ENCODE results near the gene NFIL3. TPM values are rescaled to one million over a fixed set of nuclear protein-coding genes. Genes with fewer than 3 reads are reported as not detected.

The NFIL3 gene
- total RNA-seq, 4 donors from 2014 or later: 16.6 to 116 (median 27.9) TPM

DNA sequence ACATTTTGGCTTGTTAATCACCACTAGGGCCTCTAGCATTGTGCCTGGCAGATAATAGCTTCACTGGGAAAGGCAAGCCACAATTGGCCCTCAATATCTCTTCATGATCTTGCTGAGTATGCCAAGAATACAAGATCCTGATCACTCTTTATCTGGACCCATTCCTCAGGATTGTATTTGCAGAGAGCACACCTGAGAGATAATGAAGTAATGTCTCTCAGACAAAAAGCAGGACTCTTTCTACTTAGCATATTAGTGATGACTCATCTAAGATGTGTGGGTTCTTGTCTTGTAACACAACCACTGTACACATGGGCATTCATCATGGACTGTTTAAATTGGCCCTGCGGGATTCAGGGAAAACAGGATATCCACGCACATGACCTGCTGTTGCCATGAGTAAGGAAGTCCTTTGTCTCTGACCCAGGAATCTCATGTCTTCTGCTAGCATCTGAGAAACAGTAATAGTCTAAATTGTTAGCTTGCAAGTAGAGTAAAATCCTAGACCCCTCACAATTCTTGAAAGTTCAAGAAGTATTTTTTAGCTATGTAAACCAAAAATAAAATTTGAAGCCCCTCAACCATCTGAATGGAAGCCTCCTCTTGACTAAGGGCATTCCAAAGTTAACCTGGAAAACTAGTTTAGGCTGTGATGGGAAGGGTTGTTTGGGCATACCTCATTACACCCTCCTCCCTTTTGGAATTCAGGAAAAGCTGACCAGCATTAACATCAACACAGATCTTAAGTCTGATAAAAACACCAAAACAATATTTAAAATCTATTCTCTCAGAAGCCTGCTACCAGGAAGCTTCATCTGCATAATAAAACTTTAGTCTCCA is 28.0 kb upstream of the NFIL3 start:
- WGBS: 94% methylated on average over 2 of the region's 2 CpGs
- intact Hi-C loops (cut with DNase I): no loop called here
- peaks cover 0 to 9% (median 0%) of the 10 kb centered on the region in 4 donors for H3K9me3 ChIP-seq

DNA sequence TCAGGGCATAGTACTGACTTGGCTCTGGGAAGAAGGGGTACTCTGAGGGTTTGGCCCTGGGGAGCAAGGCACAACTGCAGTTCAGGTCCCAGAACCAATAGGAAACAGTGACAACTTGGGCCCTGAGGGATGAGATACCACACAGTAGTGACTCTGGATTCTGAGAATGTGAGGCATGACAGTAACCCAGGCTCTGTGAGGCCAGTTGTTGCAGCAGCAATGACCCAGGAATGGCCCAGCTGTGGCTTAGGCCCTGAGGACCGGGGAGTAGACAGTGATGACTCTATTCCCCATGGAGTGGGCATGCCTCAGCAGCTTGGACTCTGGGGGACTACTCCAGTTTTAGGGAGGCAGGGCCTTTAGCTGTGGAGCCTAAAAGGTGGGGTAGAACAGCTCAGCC is 21.5 kb upstream of the NFIL3 start:
- WGBS: 100% methylated on average over 1 of the region's 1 CpG
- Histone ChIP-seq H3K4me1 (no peaks in the 10 kb centered on the region), H3K9me3 (peaks cover 0 to 24% (median 8%) of the 10 kb centered on the region in 4 donors), H3K27me3 (peaks cover 0 to 4% (median 0%) of the 10 kb centered on the region in 4 donors), H3K27ac (replicated peaks in 1 of 4) (no peak overlapping the region), H3K4me3 (no peak overlapping the region), H3K36me3 (no peaks in the 10 kb centered on the region)
- TF ChIP-seq EP300 (IDR thresholded peaks at IDR 0.05) (no peak), POLR2AphosphoS5 (IDR thresholded peaks at IDR 0.05) (no peak), POLR2A (IDR thresholded peaks at IDR 0.05; ENCODE audit: low read depth) (no peak)
- TF ChIP-seq, protein P1, sequence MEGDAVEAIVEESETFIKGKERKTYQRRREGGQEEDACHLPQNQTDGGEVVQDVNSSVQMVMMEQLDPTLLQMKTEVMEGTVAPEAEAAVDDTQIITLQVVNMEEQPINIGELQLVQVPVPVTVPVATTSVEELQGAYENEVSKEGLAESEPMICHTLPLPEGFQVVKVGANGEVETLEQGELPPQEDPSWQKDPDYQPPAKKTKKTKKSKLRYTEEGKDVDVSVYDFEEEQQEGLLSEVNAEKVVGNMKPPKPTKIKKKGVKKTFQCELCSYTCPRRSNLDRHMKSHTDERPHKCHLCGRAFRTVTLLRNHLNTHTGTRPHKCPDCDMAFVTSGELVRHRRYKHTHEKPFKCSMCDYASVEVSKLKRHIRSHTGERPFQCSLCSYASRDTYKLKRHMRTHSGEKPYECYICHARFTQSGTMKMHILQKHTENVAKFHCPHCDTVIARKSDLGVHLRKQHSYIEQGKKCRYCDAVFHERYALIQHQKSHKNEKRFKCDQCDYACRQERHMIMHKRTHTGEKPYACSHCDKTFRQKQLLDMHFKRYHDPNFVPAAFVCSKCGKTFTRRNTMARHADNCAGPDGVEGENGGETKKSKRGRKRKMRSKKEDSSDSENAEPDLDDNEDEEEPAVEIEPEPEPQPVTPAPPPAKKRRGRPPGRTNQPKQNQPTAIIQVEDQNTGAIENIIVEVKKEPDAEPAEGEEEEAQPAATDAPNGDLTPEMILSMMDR (IDR thresholded peaks at IDR 0.05): no peak
- no peak for DNase-seq (ENCODE audit: extremely low spot score)
- intact Hi-C loops (cut with DNase I): loop anchor here (5.0 kb wide), 1 partner anchor 413 kb away; no protein-coding TSS in a partner anchor

More for the DNA sequence above, 28.0 kb upstream of the NFIL3 start:
- no peaks in the 10 kb centered on the region for H3K4me1 ChIP-seq
- TF ChIP-seq EP300 (IDR thresholded peaks at IDR 0.05): no peak
- H3K27ac ChIP-seq (replicated peaks in 1 of 4): no peak overlapping the region
- no peaks in the 10 kb centered on the region for H3K36me3 ChIP-seq
- peaks cover 0 to 3% (median 0%) of the 10 kb centered on the region in 4 donors for H3K27me3 ChIP-seq
- DNase-seq (ENCODE audit: extremely low spot score): no peak
- no peak overlapping the region for H3K4me3 ChIP-seq

DNA sequence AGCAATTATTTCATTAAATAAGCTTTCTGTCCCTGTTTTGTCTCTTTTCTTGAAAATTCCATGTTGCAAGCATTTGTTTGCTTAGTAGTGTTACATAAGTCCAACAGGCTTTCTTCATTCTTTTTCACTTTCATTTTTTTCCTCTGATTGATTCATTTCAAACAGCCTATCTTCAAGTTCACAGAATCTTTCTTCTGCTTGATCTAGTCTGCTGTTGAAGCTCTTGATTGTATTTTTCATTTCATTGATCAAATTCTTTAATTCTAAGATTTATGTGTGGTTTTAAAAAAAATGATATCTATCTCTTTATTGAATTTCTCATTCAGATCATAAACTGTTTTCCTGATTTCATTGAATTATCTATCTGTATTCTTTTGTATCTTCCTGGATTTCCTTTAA is 20.4 kb upstream of the NFIL3 start:
- no peak overlapping the region for H3K4me3 ChIP-seq
- DNase-seq (ENCODE audit: extremely low spot score): no peak
- no peaks in the 10 kb centered on the region for H3K4me1 ChIP-seq
- intact Hi-C loops (cut with DNase I): no loop called here
- no peak for TF ChIP-seq POLR2A (IDR thresholded peaks at IDR 0.05; ENCODE audit: low read depth)
- no peak for TF ChIP-seq POLR2AphosphoS5 (IDR thresholded peaks at IDR 0.05)
- TF ChIP-seq, protein P1 (IDR thresholded peaks at IDR 0.05): no peak
- TF ChIP-seq EP300 (IDR thresholded peaks at IDR 0.05): no peak
- peaks cover 0 to 24% (median 8%) of the 10 kb centered on the region in 4 donors for H3K9me3 ChIP-seq
- H3K27me3 ChIP-seq: peaks cover 0 to 4% (median 0%) of the 10 kb centered on the region in 4 donors
- no peak overlapping the region for H3K27ac ChIP-seq (replicated peaks in 1 of 4)
- no peaks in the 10 kb centered on the region for H3K36me3 ChIP-seq

DNA sequence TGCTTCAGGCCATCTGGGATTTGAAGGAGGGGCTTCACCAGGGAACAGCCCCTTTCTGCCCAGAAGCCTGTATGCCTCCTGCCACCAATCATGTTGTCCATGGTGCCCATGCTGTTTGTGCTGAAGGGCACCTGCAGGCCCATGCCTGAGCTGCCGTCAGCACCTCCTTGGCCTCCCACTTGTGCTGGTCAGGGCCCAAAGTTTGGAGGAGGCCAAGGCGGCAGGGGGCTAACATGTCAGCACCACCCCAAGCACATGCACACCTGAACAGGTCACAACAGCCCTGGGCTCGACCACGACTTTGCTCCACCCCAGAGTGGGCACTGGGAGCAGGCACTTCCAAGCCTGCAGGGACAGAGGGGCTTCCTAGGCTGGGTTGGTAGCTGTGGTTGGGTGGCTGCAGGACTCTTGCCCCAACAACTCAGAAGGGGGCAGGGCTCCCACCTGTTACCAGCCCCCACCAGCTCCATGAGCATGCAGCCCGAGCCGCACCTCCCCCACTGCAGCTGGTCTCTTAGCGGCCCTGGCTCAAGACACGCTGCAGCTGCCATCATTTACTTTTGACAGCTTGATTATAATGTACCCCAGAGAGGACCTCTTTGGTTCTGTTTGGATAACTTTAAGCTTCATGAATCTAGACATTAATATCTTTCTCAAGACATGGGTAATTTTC is 19.8 kb upstream of the NFIL3 start:
- 66% methylated on average over 5 of the region's 8 CpGs for WGBS
- H3K27ac ChIP-seq (replicated peaks in 1 of 4): no peak overlapping the region
- peaks cover 0 to 4% (median 0%) of the 10 kb centered on the region in 4 donors for H3K27me3 ChIP-seq
- no peaks in the 10 kb centered on the region for H3K4me1 ChIP-seq
- TF ChIP-seq POLR2AphosphoS5 (IDR thresholded peaks at IDR 0.05) (no peak), EP300 (IDR thresholded peaks at IDR 0.05) (no peak), POLR2A (IDR thresholded peaks at IDR 0.05; ENCODE audit: low read depth) (no peak)
- TF ChIP-seq, protein P1 (IDR thresholded peaks at IDR 0.05): no peak
- no peaks in the 10 kb centered on the region for H3K36me3 ChIP-seq
- H3K9me3 ChIP-seq: peaks cover 0 to 24% (median 8%) of the 10 kb centered on the region in 4 donors
- intact Hi-C loops (cut with DNase I): no loop called here
- no peak overlapping the region for H3K4me3 ChIP-seq
- DNase-seq (ENCODE audit: extremely low spot score): no peak

DNA sequence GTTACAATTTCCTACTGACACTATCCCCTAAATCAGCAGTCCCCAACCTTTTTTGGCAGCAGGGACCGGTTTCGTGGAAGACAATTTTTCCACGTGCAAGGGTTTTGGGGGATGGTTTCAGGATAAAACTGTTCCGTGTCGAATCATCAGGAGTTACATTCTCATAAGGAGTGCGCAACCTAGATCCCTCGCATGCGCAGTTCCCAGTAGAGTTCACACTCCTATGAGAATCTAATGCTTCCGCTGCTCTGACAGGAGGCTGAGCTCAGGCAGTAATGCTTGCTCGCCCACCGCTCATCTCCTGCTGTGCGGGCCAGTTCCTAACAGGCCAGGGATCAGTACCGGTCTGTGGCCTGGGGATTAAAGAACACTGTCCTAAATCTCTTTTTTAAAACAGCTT is 13.2 kb upstream of the NFIL3 start:
- 90% methylated on average over 13 of the region's 13 CpGs for WGBS
- TF ChIP-seq POLR2A (IDR thresholded peaks at IDR 0.05; ENCODE audit: low read depth): no peak
- TF ChIP-seq, protein P1 (IDR thresholded peaks at IDR 0.05): no peak
- no peak for TF ChIP-seq EP300 (IDR thresholded peaks at IDR 0.05)
- TF ChIP-seq POLR2AphosphoS5 (IDR thresholded peaks at IDR 0.05): no peak
- no peak for DNase-seq (ENCODE audit: extremely low spot score)
- Histone ChIP-seq H3K4me3 (no peak overlapping the region), H3K27me3 (no peaks in the 10 kb centered on the region), H3K27ac (replicated peaks in 1 of 4) (no peak overlapping the region), H3K4me1 (peaks cover 0 to 5% (median 0%) of the 10 kb centered on the region in 4 donors), H3K9me3 (no peaks in the 10 kb centered on the region), H3K36me3 (no peaks in the 10 kb centered on the region)
- intact Hi-C loops (cut with DNase I): loop anchor here (10.0 kb wide), 1 partner anchor 248 kb away; no protein-coding TSS in a partner anchor

All from esophagus muscularis mucosa (tissue), 4 donors.